Activated B cell treated with CpG ODN at 0.5 μM for 24 hours (primary cell): ENCODE measurements around the gene TAGLN2. TPM values are rescaled to one million over a fixed set of nuclear protein-coding genes. Genes with fewer than 3 reads are reported as not detected.
"Not testable (repeated sequence)": the region's sequence is repeated elsewhere in the genome, so short reads cannot be mapped to it uniquely, and the experiment has no call there.

Source experiments
- ATAC-seq: fragments of 200-7000 bp; cut with Tn5 transposase; one replicate; pipeline ENCODE4 v1.10.0; 2021; ENCODE audit warnings: low read depth, mild to moderate bottlenecking, moderate library complexity
- CTCF ChIA-PET: fragments of 350-600 bp; sonication (Branson Sonifier 250); formaldehyde crosslinking; loops from one replicate; lab custom pipeline; 2021; ENCODE audit warnings: antibody characterized with exemption; lab: Charles Lee
- POLR2A ChIA-PET: fragments of 350-600 bp; sonication (Branson Sonifier 250); formaldehyde crosslinking; loops from one replicate; lab custom pipeline; 2021; ENCODE audit warnings: antibody characterized with exemption; lab: Charles Lee
- DNase-seq: peaks from one replicate; pipeline ENCODE4 v3.0.0; 2022
- H3K27ac Mint-ChIP-seq: one replicate; pipeline ENCODE4 v1.8.0; 2020; ENCODE audit warnings: mixed read lengths
- H3K27me3 Mint-ChIP-seq: one replicate; pipeline ENCODE4 v1.8.0; 2021; ENCODE audit warnings: mixed read lengths
- H3K36me3 Mint-ChIP-seq: one replicate; pipeline ENCODE4 v1.8.0; 2021; ENCODE audit warnings: low read depth, mixed read lengths
- H3K4me1 Mint-ChIP-seq: one replicate; pipeline ENCODE4 v1.8.0; 2021; ENCODE audit warnings: mixed read lengths
- H3K4me3 Mint-ChIP-seq: one replicate; pipeline ENCODE4 v1.8.0; 2020; ENCODE audit warnings: mild to moderate bottlenecking, mixed read lengths
- H3K9me3 Mint-ChIP-seq: one replicate; pipeline ENCODE4 v1.8.0; 2020; ENCODE audit warnings: mixed read lengths
- intact Hi-C: fragments of 100-400 bp; cut with micrococcal nuclease; formaldehyde crosslinking; loops from one replicate; pipeline ENCODE4 v1.15.1; 2024
- total RNA-seq: library from RNA; stranded (reverse); gene quantifications from 2 replicates; pipeline ENCODE4 v1.2.3, GENCODE V29; 2022
- TF ChIP-seq, protein P1 (sequence below): fragments of 200-600 bp; IDR thresholded peaks from one replicate; pipeline ENCODE4 v1.8.0; 2022; ENCODE audit warnings: antibody characterized with exemption, mild to moderate bottlenecking

TAGLN2 gene
- total RNA-seq, 1 donor from 2014 or later, result 327 TPM

- Mint-ChIP-seq H3K4me3 (no peak overlapping the region), H3K4me1 (peaks cover 10% of the 10 kb centered on the region), H3K27ac (no peak overlapping the region), H3K36me3 (no peaks in the 10 kb centered on the region), H3K27me3 (no peaks in the 10 kb centered on the region), H3K9me3 (no peaks in the 10 kb centered on the region)
- intact Hi-C loops, result no loop called here
- ChIA-PET POLR2A (no interaction called here), CTCF (no interaction called here)
- ATAC-seq (no peak), DNase-seq (no peak)
- TF ChIP-seq, protein P1, sequence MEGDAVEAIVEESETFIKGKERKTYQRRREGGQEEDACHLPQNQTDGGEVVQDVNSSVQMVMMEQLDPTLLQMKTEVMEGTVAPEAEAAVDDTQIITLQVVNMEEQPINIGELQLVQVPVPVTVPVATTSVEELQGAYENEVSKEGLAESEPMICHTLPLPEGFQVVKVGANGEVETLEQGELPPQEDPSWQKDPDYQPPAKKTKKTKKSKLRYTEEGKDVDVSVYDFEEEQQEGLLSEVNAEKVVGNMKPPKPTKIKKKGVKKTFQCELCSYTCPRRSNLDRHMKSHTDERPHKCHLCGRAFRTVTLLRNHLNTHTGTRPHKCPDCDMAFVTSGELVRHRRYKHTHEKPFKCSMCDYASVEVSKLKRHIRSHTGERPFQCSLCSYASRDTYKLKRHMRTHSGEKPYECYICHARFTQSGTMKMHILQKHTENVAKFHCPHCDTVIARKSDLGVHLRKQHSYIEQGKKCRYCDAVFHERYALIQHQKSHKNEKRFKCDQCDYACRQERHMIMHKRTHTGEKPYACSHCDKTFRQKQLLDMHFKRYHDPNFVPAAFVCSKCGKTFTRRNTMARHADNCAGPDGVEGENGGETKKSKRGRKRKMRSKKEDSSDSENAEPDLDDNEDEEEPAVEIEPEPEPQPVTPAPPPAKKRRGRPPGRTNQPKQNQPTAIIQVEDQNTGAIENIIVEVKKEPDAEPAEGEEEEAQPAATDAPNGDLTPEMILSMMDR, result no peak
Observed at GRCh38 chr1:159902541-159902940, 22.8 kb downstream of the TAGLN2 start.

- H3K4me3 Mint-ChIP-seq, result no peak overlapping the region
- no peaks in the 10 kb centered on the region for H3K27me3 Mint-ChIP-seq
- ATAC-seq (no peak), DNase-seq (no peak)
- H3K27ac Mint-ChIP-seq, result no peak overlapping the region
- intact Hi-C loops, result no loop called here
- CTCF ChIA-PET, result no interaction called here
- TF ChIP-seq, protein P1, result no peak
- H3K4me1 Mint-ChIP-seq, result peaks cover 10% of the 10 kb centered on the region
- no peaks in the 10 kb centered on the region for H3K9me3 Mint-ChIP-seq
- no peaks in the 10 kb centered on the region for H3K36me3 Mint-ChIP-seq
- POLR2A ChIA-PET, result no interaction called here
Observed at GRCh38 chr1:159900755-159901360, 24.4 kb downstream of the TAGLN2 start.

DNA sequence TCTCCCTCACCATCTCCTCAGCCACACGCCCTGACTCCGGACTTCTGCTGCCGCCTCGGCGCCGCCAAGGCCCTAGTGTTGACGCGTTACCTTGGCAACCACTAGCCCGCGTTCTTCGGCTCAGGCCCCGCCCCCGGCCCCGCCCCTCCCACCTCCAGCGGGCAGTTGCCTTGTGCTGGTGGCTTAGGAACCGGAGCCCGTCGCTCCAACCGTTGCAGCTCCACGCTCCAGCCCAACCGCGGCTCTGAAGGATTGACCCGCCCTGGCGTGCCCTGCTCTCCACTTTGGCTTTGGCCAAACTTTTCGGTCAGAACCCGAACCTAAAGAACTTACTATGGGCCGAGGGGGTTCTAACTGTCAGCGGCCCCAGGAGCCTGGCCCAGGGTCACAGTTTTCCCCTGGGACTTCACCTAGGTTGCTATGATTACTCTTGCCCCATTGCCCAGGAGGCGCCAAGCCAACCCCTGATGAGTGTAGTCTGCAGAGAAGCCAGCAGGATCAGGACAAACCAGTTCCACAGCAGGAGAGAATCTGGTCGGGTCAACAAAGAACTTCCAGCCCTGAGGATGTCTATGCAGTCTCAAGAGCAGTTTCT, 25.1 kb downstream of the TAGLN2 start, which contains the start of gene CFAP45:
CFAP45 (minus strand) TSS at position 80 of the 595 bp plus-strand sequence; CDS start at position 13, 67 bp downstream.
- Mint-ChIP-seq H3K4me1 (peaks cover 10% of the 10 kb centered on the region), H3K27ac (no peak within 1 kb of the TSS), H3K27me3 (no peaks in the 10 kb centered on the region), H3K9me3 (no peaks in the 10 kb centered on the region), H3K36me3 (no peaks in the 10 kb centered on the region), H3K4me3 (no peak within 1 kb of the TSS)
- ChIA-PET CTCF (no interaction called here), POLR2A (no interaction called here)
- TF ChIP-seq, protein P1, result no peak
- intact Hi-C loops, result no loop called here
- DNase-seq (no peak), ATAC-seq (peak; percentile 37)

DNA sequence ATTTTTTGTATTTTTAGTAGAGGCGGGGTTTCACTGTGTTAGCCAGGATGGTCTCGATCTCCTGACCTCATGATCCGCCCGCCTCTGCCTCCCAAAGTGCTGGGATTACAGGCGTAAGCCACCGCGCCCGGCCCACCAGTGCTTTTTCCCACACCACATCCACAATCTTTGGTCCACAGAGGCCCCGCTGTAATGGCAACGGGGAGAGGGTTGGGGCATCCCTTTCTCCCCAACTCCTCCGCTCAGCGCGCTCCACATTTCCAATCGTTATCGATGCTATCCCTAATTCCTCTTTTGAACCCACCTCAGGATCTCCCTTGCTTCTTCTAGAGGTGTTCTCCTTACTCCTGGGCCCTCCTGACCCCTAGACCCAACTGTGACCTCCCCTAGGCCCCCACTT, 25.7 kb downstream of the TAGLN2 start:
- CTCF ChIA-PET, ATAC-seq, H3K9me3 Mint-ChIP-seq, H3K27me3 Mint-ChIP-seq, H3K36me3 Mint-ChIP-seq, intact Hi-C loops, H3K4me3 Mint-ChIP-seq, H3K27ac Mint-ChIP-seq, DNase-seq: not testable (repeated sequence)
- H3K4me1 Mint-ChIP-seq, result peaks cover 10% of the 10 kb centered on the region
- POLR2A ChIA-PET, result interaction anchor here (0.6 kb wide), 1 partner anchor 17 kb away, joined by 9 read pairs; no protein-coding TSS in a partner anchor

DNA sequence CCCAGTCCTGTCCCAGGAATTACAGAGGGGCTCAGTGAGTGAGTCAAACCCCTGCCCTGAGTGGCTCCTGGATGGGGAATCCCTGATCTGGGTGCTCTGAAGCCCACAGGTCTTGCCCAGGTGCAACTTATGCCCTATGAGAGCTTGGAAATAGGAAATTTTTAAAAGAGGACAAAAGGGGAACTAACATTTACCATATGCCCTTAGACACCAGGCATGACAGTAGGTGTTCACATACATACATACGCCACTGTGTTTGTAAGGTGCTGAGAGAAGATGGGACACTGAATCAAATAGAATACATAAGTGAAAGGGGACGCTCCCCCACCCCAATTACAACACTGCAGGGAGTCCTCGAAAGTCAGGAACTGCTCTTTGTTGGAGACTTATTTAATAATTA, 26.8 kb downstream of the TAGLN2 start:
- H3K4me3 Mint-ChIP-seq, result no peak overlapping the region
- POLR2A ChIA-PET, result no interaction called here
- DNase-seq (no peak), ATAC-seq (no peak)
- peaks cover 10% of the 10 kb centered on the region for H3K4me1 Mint-ChIP-seq
- H3K27me3 Mint-ChIP-seq, result no peaks in the 10 kb centered on the region
- H3K27ac Mint-ChIP-seq, result no peak overlapping the region
- intact Hi-C loops, result no loop called here
- no peaks in the 10 kb centered on the region for H3K9me3 Mint-ChIP-seq
- TF ChIP-seq, protein P1, result no peak
- CTCF ChIA-PET, result no interaction called here
- H3K36me3 Mint-ChIP-seq, result no peaks in the 10 kb centered on the region
